Sigmoid colon (tissue), 7 donors: Measurements from ENCODE around the gene PLAAT4. TPM values are rescaled to one million over a fixed set of nuclear protein-coding genes. Genes with fewer than 3 reads are reported as not detected.

Source experiments
- DNase-seq: peaks from one replicate; pipeline ENCODE4 v3.0.0-alpha.2; 2019
- H3K27ac ChIP-seq, 4 donors: fragments of 200-600 bp; sonication (generic); one replicate each; pipeline ENCODE4 v1.5.1; 2016 to 2019; ENCODE audit warnings: mild to moderate bottlenecking in 1 of 4
- H3K27me3 ChIP-seq, 3 donors: fragments of 200-600 bp; sonication (generic); one replicate each; pipeline ENCODE4 v1.5.1; 2019; ENCODE audit warnings: mild to moderate bottlenecking in 1 of 3
- H3K36me3 ChIP-seq, 4 donors: fragments of 200-600 bp; sonication (generic); one replicate each; pipeline ENCODE4 v1.5.1; 2016 to 2019
- H3K4me1 ChIP-seq, 4 donors: fragments of 200-600 bp; sonication (generic); one replicate each; pipeline ENCODE4 v1.5.1; 2017 to 2019
- H3K4me3 ChIP-seq, 4 donors: fragments of 200-600 bp; sonication (generic); one replicate each; pipeline ENCODE4 v1.5.1; 2017 to 2019; ENCODE audit warnings: mild to moderate bottlenecking in 2 of 4, moderate library complexity in 1 of 4
- H3K9me3 ChIP-seq, 4 donors: fragments of 200-600 bp in 3 of 4; sonication (generic) in 3 of 4; one replicate each; pipeline versions ENCODE4 v1.5.1 to v1.6.1; 2013 to 2019
- EP300 ChIP-seq, 4 donors: sonication (generic); formaldehyde crosslinking; IDR thresholded peaks; one replicate each; pipeline ENCODE4 v1.6.1; 2017; ENCODE audit warnings: antibody characterized with exemption in 4 of 4
- POLR2A ChIP-seq, 2 donors: fragments of 450-650 bp; IDR thresholded peaks; one replicate each; pipeline ENCODE4 v1.6.1; 2016; ENCODE audit warnings: antibody characterized with exemption in 2 of 2, mild to moderate bottlenecking in 2 of 2, moderate library complexity in 2 of 2
- POLR2AphosphoS5 ChIP-seq, 4 donors: sonication (generic); formaldehyde crosslinking; IDR thresholded peaks; one replicate each; pipeline ENCODE4 v1.6.1; 2017; ENCODE audit warnings: antibody characterized with exemption in 4 of 4
- WGBS, 2 donors: extraction: QIAGEN DNeasy Blood & Tissue Kit; methylation state at CpG; one replicate each; pipeline ENCODE4 v1.1.7; 2013; 5-methylcytosine and 5-hydroxymethylcytosine counted together
- intact Hi-C: fragments of 100-400 bp; cut with DNase I; formaldehyde crosslinking; loops from one replicate; pipeline ENCODE4 v1.15.1; 2023
- polyA plus RNA-seq, 3 donors: library from polyadenylated mRNA; stranded (reverse); fragments of 200-250 nt; gene quantifications; one replicate each; pipeline ENCODE4 v1.2.3, GENCODE V29; 2013
- total RNA-seq, 4 donors: library from RNA; depleted of rRNA; stranded (reverse); fragments of >200 nt; gene quantifications; one replicate each; pipeline ENCODE4 v1.1.0, GENCODE V29; 2016
- TF ChIP-seq, protein P1 (sequence below), 4 experiments: fragments of 450-650 bp in 3 of 4; fragments of 200-600 bp in 1 of 4; IDR thresholded peaks; one replicate each; pipeline ENCODE4 v1.5.1; 2016 to 2019; ENCODE audit warnings: antibody characterized with exemption in 4 of 4, mild to moderate bottlenecking in 3 of 4, moderate library complexity in 2 of 4
- donor health status: healthy with polysubstance abuse.
- donor health status: Bipolar disorder and iron deficiency.
- donor health status: healthy.

PLAAT4 gene
- total and polyA plus RNA-seq, 7 donors: 36.7 to 262 (median 49.9) TPM

DNA sequence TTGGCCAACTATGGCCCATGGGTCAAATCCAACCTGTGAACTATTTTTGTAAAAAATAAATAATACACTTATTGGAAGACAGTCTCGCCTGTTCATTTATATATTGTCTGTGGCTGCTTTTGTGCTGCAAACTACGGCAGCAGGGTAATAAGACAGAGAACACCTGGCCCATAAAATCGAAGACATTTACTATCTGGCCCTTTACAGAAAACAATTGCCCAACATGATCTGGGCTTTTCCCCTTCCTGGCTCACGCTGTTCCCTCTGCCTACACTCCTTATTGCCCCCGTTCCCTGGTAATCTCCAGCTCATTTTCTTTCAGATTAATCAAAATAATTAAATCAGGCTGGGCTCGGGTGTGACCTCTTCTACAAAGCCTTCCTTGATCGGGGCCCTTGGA is 21.0 kb downstream of the PLAAT4 start:
- no peaks in the 10 kb centered on the region for H3K4me1 ChIP-seq
- TF ChIP-seq EP300 (IDR thresholded peaks at IDR 0.05) (no peak), POLR2A (IDR thresholded peaks at IDR 0.05) (no peak), POLR2AphosphoS5 (IDR thresholded peaks at IDR 0.05) (peak in 1 of 4 donors; percentile 24)
- TF ChIP-seq, protein P1, sequence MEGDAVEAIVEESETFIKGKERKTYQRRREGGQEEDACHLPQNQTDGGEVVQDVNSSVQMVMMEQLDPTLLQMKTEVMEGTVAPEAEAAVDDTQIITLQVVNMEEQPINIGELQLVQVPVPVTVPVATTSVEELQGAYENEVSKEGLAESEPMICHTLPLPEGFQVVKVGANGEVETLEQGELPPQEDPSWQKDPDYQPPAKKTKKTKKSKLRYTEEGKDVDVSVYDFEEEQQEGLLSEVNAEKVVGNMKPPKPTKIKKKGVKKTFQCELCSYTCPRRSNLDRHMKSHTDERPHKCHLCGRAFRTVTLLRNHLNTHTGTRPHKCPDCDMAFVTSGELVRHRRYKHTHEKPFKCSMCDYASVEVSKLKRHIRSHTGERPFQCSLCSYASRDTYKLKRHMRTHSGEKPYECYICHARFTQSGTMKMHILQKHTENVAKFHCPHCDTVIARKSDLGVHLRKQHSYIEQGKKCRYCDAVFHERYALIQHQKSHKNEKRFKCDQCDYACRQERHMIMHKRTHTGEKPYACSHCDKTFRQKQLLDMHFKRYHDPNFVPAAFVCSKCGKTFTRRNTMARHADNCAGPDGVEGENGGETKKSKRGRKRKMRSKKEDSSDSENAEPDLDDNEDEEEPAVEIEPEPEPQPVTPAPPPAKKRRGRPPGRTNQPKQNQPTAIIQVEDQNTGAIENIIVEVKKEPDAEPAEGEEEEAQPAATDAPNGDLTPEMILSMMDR (IDR thresholded peaks at IDR 0.05): no peak
- no peaks in the 10 kb centered on the region for H3K36me3 ChIP-seq
- H3K4me3 ChIP-seq: no peak overlapping the region
- no peaks in the 10 kb centered on the region for H3K27me3 ChIP-seq
- no peak overlapping the region for H3K27ac ChIP-seq
- DNase-seq: peak; percentile 15
- intact Hi-C loops: no loop called here
- H3K9me3 ChIP-seq: no peaks in the 10 kb centered on the region
- 12 to 75% methylated on average over 7 of the region's 7 CpGs for WGBS, 2 donors

DNA sequence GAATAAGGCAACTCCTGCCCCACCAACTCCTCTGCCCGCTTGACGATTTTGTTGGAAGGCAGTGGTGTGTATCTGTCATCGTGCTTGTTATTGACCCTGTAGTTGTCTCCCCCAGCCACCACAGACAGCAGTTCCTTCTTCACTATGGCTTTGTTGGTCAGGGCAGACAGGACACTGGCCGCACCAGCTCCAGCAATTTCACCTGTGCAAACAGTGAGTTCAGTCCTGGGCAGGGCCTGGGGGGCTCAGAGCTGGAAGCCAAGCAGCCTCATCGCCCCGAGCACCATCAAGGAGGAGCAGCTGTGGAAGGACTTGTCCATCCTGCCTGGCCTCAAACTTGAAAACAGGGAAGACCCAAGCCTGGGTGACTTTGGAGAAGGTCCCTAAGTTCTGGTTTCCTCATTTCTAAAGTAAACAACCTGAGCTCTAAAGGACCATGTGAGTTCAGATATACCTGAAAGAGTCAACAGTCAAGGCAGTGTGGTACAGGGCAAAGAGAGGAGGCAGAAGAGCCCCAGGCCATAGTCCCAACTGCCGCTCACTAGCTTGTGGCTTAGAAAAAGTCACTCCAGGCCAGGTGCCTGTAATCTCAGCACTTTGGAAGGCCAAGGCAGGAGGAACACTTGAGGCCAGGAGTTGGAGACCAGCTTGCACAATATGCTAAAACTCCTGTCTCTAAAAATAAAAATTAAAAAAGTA is 22.0 kb downstream of the PLAAT4 start:
- no peak overlapping the region for H3K27ac ChIP-seq
- no peaks in the 10 kb centered on the region for H3K36me3 ChIP-seq
- H3K9me3 ChIP-seq: no peaks in the 10 kb centered on the region
- H3K27me3 ChIP-seq: no peaks in the 10 kb centered on the region
- no peak overlapping the region for H3K4me3 ChIP-seq
- 83 to 94% methylated on average over 7 of the region's 7 CpGs for WGBS, 2 donors
- peak; percentile 48 for DNase-seq
- TF ChIP-seq EP300 (IDR thresholded peaks at IDR 0.05): no peak
- no peak for TF ChIP-seq POLR2AphosphoS5 (IDR thresholded peaks at IDR 0.05)
- TF ChIP-seq, protein P1 (IDR thresholded peaks at IDR 0.05): no peak
- TF ChIP-seq POLR2A (IDR thresholded peaks at IDR 0.05): no peak
- no peaks in the 10 kb centered on the region for H3K4me1 ChIP-seq
- intact Hi-C loops: no loop called here

- DNase-seq: peak; percentile 55
Measured at GRCh38 chr11:63560506-63561180, 24.0 kb downstream of the PLAAT4 start.

GRCh38 chr11:63563201-63564055 is 26.8 kb downstream of the PLAAT4 start, which contains the start of gene PLAAT2:
TSS of gene PLAAT2 (minus strand) at chr11:63563379. CDS start at chr11:63563324, 55 bp downstream.
- peak; percentile 12 for DNase-seq
- Histone ChIP-seq H3K4me3 (no peak within 1 kb of the TSS), H3K36me3 (no peaks in the 10 kb centered on the region), H3K27me3 (no peaks in the 10 kb centered on the region), H3K27ac (peak within 1 kb of the TSS in 1 of 4 donors; percentile 28), H3K9me3 (no peaks in the 10 kb centered on the region), H3K4me1 (peaks cover 0 to 15% (median 12%) of the 10 kb centered on the region in 4 donors)
- WGBS, 2 donors: 51 to 87% methylated on average over 13 of the region's 13 CpGs
- TF ChIP-seq, protein P1 (IDR thresholded peaks at IDR 0.05): no peak
- no peak for TF ChIP-seq EP300 (IDR thresholded peaks at IDR 0.05)
- no peak for TF ChIP-seq POLR2AphosphoS5 (IDR thresholded peaks at IDR 0.05)
- no peak for TF ChIP-seq POLR2A (IDR thresholded peaks at IDR 0.05)
- intact Hi-C loops: no loop called here

More at GRCh38 chr11:63560506-63561180, 24.0 kb downstream of the PLAAT4 start:
- no peak overlapping the region for H3K4me3 ChIP-seq
- TF ChIP-seq POLR2A (IDR thresholded peaks at IDR 0.05) (no peak), EP300 (IDR thresholded peaks at IDR 0.05) (no peak), POLR2AphosphoS5 (IDR thresholded peaks at IDR 0.05) (no peak)
- TF ChIP-seq, protein P1 (IDR thresholded peaks at IDR 0.05): no peak
- H3K27me3 ChIP-seq: no peaks in the 10 kb centered on the region
- 48 to 65% methylated on average over 7 of the region's 7 CpGs for WGBS, 2 donors
- H3K27ac ChIP-seq: no peak overlapping the region
- no peaks in the 10 kb centered on the region for H3K36me3 ChIP-seq
- H3K4me1 ChIP-seq: no peaks in the 10 kb centered on the region
- no peaks in the 10 kb centered on the region for H3K9me3 ChIP-seq
- intact Hi-C loops: no loop called here
